Endothelial cell of umbilical vein (primary cell): ENCODE data around the gene CXCR6. TPM values are rescaled to one million over a fixed set of nuclear protein-coding genes. Genes with fewer than 3 reads are reported as not detected.

Source experiments
- BruUV-seq: library from RNA; stranded (reverse); fragments of 400-500 nt; replicated peaks from 2 replicates; lab custom pipeline; 2021; lab: Mats Ljungman, UMichigan
- CTCF ChIA-PET: fragments of 300-600, 350-600 bp; sonication (Branson Sonifier 250); formaldehyde crosslinking; loops from one replicate; lab custom pipeline; 2021; ENCODE audit warnings: antibody characterized with exemption, inconsistent platforms; lab: Charles Lee
- POLR2A ChIA-PET: fragments of 300-600, 350-600 bp; sonication (Branson Sonifier 250); formaldehyde crosslinking; loops from one replicate; lab custom pipeline; 2021; ENCODE audit warnings: antibody characterized with exemption, inconsistent platforms; lab: Charles Lee
- DNase-seq: peaks from one replicate; pipeline ENCODE4 v3.0.0-alpha.2; 2011; ENCODE audit warnings: low read depth, low spot score
- FAIRE-seq: peaks from 2 replicates; lab custom pipeline; 2011; peaks lifted over from hg19 to GRCh38; lab: Jason Lieb, UNC
- H2AFZ ChIP-seq: 2 replicates; pipeline ENCODE4 v1.6.0; 2012; ENCODE audit warnings: low read depth, low read length, control low read depth, inconsistent platforms
- H3K27ac ChIP-seq: 2 replicates; pipeline ENCODE4 v1.5.1; 2011; ENCODE audit warnings: low read depth, mild to moderate bottlenecking, control low read depth, low read length, moderate library complexity; ENCODE audit not compliant: insufficient read depth
- H3K27me3 ChIP-seq, 2 experiments: 2 replicates each; pipeline versions ENCODE4 v1.6.0 to v1.6.1; 2011; ENCODE audit warnings: low read length in 2 of 2, mixed read lengths in 1 of 2; ENCODE audit not compliant: control insufficient read depth in 2 of 2, insufficient read depth in 2 of 2
- H3K36me3 ChIP-seq, 2 experiments: 2 replicates in 1 of 2; 3 replicates in 1 of 2; pipeline ENCODE4 v1.5.1; 2011; ENCODE audit warnings: low read length in 2 of 2, mild to moderate bottlenecking in 1 of 2, moderate library complexity in 1 of 2; ENCODE audit not compliant: control insufficient read depth in 2 of 2, insufficient read depth in 2 of 2; ENCODE audit errors: extremely low read depth in 1 of 2
- H3K4me1 ChIP-seq: 3 replicates; pipeline ENCODE4 v1.5.1; 2011; ENCODE audit warnings: mild to moderate bottlenecking, low read length; ENCODE audit not compliant: control insufficient read depth, insufficient read depth; ENCODE audit errors: extremely low read depth
- H3K4me2 ChIP-seq: 2 replicates; pipeline ENCODE4 v1.6.1; 2011; ENCODE audit warnings: low read length, control low read depth, mixed read lengths; ENCODE audit not compliant: insufficient read depth
- H3K4me3 ChIP-seq, 3 experiments: fragments of 200-600 bp in 1 of 3; sonication (generic), shearing (Covaris generic) in 1 of 3; replicated peaks in 1 of 3; 2 replicates each; pipeline ENCODE4 v1.5.1; 2011 to 2016; ENCODE audit warnings: control low read depth in 3 of 3, low read length in 3 of 3, mild to moderate bottlenecking in 2 of 3, inconsistent platforms in 1 of 3, low read depth in 1 of 3, moderate library complexity in 1 of 3; ENCODE audit not compliant: insufficient read depth in 1 of 3
- H3K79me2 ChIP-seq: 2 replicates; pipeline ENCODE4 v1.6.0; 2012; ENCODE audit warnings: low read length, inconsistent platforms; ENCODE audit not compliant: control insufficient read depth, insufficient read depth
- H3K9ac ChIP-seq: replicated peaks from 2 replicates; pipeline ENCODE3; 2011; ENCODE audit warnings: low read length, control low read depth; ENCODE audit not compliant: insufficient read depth; ENCODE audit errors: extremely low read depth
- H3K9me1 ChIP-seq: replicated peaks from 3 replicates; pipeline ENCODE4 v1.6.0; 2011; ENCODE audit warnings: mild to moderate bottlenecking, low read length; ENCODE audit not compliant: control insufficient read depth, insufficient read depth; ENCODE audit errors: extremely low read depth
- H3K9me3 ChIP-seq: replicated peaks from 2 replicates; pipeline ENCODE4 v1.5.1; 2012; ENCODE audit warnings: low read length, inconsistent platforms; ENCODE audit not compliant: control insufficient read depth, insufficient read depth
- H4K20me1 ChIP-seq: replicated peaks from 2 replicates; pipeline ENCODE3; 2011; ENCODE audit warnings: mild to moderate bottlenecking, low read length; ENCODE audit not compliant: control insufficient read depth, insufficient read depth; ENCODE audit errors: extremely low read depth
- EZH2 ChIP-seq: IDR thresholded peaks from 2 replicates; pipeline ENCODE4 v1.6.1; 2012; ENCODE audit warnings: borderline replicate concordance, low read depth, mild to moderate bottlenecking, moderate library complexity, low read length, inconsistent platforms; ENCODE audit not compliant: severe bottlenecking
- FOS ChIP-seq: IDR thresholded peaks from 2 replicates; pipeline ENCODE4 v1.6.1; 2011; ENCODE audit warnings: mild to moderate bottlenecking, low read length, moderate library complexity, borderline replicate concordance; ENCODE audit not compliant: insufficient read depth
- GATA2 ChIP-seq: IDR thresholded peaks from 2 replicates; pipeline ENCODE4 v1.7.0; 2011; ENCODE audit warnings: low read depth, mild to moderate bottlenecking, moderate library complexity, mixed read lengths, low read length; ENCODE audit not compliant: insufficient read length, insufficient read depth
- JUN ChIP-seq: IDR thresholded peaks from 2 replicates; pipeline ENCODE4 v1.6.1; 2011; ENCODE audit warnings: borderline replicate concordance, low read depth; ENCODE audit not compliant: insufficient read length, insufficient read depth
- MYC ChIP-seq: IDR thresholded peaks from one replicate; pipeline ENCODE4 v1.6.1; 2011; ENCODE audit warnings: mild to moderate bottlenecking, low read depth, low read length
- POLR2A ChIP-seq: IDR thresholded peaks from 2 replicates; pipeline ENCODE4 v1.6.1; 2012; ENCODE audit warnings: low read depth, mild to moderate bottlenecking, control low read depth, low read length
- POLR2AphosphoS5 ChIP-seq: IDR thresholded peaks from 2 replicates; pipeline ENCODE4 v1.6.1; 2012; ENCODE audit warnings: low read depth, mild to moderate bottlenecking, control low read depth, low read length, moderate library complexity; ENCODE audit not compliant: insufficient read depth
- dilution Hi-C: fragments of 300-500 bp; cut with MboI; formaldehyde crosslinking; loops from one replicate; pipeline ENCODE4 v1.15.0; 2019; ENCODE audit warnings: low sequenced_read_pairs; ENCODE audit not compliant: extremely low pct_ligation_motif_present
- intact Hi-C: fragments of 100-400 bp; cut with micrococcal nuclease; formaldehyde crosslinking; loops from one replicate; pipeline ENCODE4 v1.10.0; 2022
- polyA plus RNA-seq, 4 experiments: library from polyadenylated mRNA; depleted of rRNA in 3 of 4; stranded (reverse) in 3 of 4; unstranded in 1 of 4; fragments of >200 nt; gene quantifications; 2 replicates each; pipeline versions ENCODE4 v1.2.1 to v1.2.3, GENCODE V29; 2011 to 2012; ENCODE audit warnings: missing spikeins in 1 of 4
- total RNA-seq: library from RNA; stranded (reverse); gene quantifications from 2 replicates; pipeline ENCODE4 v1.2.3, GENCODE V29; 2021
- TF ChIP-seq, protein P1 (sequence below): IDR thresholded peaks from 2 replicates; pipeline ENCODE4 v1.6.1; 2011; ENCODE audit not compliant: insufficient read depth, insufficient read length
- TF ChIP-seq, protein P2 (sequence below), 2 donors: IDR thresholded peaks; 1 replicate in 1 of 2; 2 replicates in 1 of 2; pipeline ENCODE4 v1.5.1; 2011; ENCODE audit warnings: low read length in 2 of 2, mild to moderate bottlenecking in 2 of 2, moderate library complexity in 2 of 2, control low read depth in 1 of 2, inconsistent platforms in 1 of 2, low read depth in 1 of 2; ENCODE audit not compliant: insufficient read depth in 1 of 2; ENCODE audit errors: extremely low read depth in 1 of 2

Gene CXCR6
- total and polyA plus RNA-seq, 2 donors (not counting 3 experiments of a cell fraction or from before 2014, with no cell fraction given): not detected

DNA sequence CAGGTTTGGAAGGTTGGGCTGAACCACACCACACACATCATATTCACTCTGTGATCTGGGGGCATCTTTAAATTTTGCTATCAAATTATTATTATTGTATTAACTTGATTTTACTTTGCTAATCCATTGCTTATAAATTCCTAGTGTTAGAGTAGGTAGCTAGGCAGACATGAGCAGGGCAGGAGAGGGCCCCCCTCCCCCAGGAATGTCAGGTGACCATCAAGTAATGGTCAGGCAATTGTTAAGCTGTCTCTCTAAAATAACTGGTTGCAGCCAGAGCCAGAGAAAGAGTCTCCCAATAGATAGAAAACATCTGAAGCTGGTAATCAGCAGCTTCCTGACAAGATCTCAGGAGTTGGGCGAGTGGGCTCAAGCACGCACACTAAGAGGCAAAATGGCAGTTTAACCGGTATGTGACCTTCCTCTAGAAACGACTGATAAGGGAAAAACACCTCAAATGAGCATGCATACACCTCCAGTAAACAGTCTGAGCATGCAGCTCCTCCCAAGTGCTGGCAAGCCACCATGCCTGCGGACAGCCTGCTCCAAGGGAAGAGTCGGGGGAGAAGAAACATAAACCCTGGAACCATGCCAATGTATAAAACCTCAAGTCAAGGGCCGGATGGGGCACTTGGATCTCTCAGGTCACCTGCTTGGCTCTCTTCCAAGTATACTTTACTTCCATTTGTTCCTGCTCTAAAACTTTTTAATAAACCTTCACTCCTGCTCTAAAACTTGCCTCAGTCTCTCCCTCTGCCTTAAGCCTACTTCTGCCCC is 3.1 kb upstream of the CXCR6 start:
- Histone ChIP-seq H3K36me3 (peaks cover 0 to 3% of the 10 kb centered on the region in 2 experiments), H3K4me3 (no peak overlapping the region), H2AFZ (no peak overlapping the region), H3K4me2 (no peak overlapping the region), H3K9me1 (no peaks in the 10 kb centered on the region), H3K27me3 (no peaks in the 10 kb centered on the region), H4K20me1 (no peaks in the 10 kb centered on the region), H3K27ac (no peak overlapping the region), H3K9ac (no peak overlapping the region), H3K4me1 (no peaks in the 10 kb centered on the region), H3K9me3 (no peaks in the 10 kb centered on the region), H3K79me2 (no peaks in the 10 kb centered on the region)
- TF ChIP-seq, protein P1, sequence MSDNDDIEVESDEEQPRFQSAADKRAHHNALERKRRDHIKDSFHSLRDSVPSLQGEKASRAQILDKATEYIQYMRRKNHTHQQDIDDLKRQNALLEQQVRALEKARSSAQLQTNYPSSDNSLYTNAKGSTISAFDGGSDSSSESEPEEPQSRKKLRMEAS: no peak
- no peak for TF ChIP-seq POLR2AphosphoS5
- TF ChIP-seq, protein P2, sequence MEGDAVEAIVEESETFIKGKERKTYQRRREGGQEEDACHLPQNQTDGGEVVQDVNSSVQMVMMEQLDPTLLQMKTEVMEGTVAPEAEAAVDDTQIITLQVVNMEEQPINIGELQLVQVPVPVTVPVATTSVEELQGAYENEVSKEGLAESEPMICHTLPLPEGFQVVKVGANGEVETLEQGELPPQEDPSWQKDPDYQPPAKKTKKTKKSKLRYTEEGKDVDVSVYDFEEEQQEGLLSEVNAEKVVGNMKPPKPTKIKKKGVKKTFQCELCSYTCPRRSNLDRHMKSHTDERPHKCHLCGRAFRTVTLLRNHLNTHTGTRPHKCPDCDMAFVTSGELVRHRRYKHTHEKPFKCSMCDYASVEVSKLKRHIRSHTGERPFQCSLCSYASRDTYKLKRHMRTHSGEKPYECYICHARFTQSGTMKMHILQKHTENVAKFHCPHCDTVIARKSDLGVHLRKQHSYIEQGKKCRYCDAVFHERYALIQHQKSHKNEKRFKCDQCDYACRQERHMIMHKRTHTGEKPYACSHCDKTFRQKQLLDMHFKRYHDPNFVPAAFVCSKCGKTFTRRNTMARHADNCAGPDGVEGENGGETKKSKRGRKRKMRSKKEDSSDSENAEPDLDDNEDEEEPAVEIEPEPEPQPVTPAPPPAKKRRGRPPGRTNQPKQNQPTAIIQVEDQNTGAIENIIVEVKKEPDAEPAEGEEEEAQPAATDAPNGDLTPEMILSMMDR (IDR thresholded peaks at IDR 0.05; ENCODE audit: extremely low read depth in 1 of 2, insufficient read depth in 1 of 2, low read depth in 1 of 2, low read length in 2 of 2): no peak
- no peak for TF ChIP-seq MYC
- no peak for TF ChIP-seq EZH2
- TF ChIP-seq POLR2A: no peak
- no peak for TF ChIP-seq JUN
- TF ChIP-seq GATA2: no peak
- TF ChIP-seq FOS: no peak
- intact Hi-C loops: no loop called here
- FAIRE-seq (no peak), DNase-seq (no peak)
- ChIA-PET POLR2A (no interaction called here), CTCF (interaction anchor here (0.9 to 5.0 kb wide), 10 partner anchors 11 to 487 kb away, joined by 3 to 212 read pairs (median 12); no protein-coding TSS in a partner anchor)
- no TSS peak for BruUV-seq
- dilution Hi-C loops: no loop called here
